Hair follicle dermal papilla cell (primary cell): ENCODE measurements around the gene SPSB2. TPM values are rescaled to one million over a fixed set of nuclear protein-coding genes. Genes with fewer than 3 reads are reported as not detected.

ENCODE experiments used
- total RNA-seq: library from RNA; depleted of rRNA; stranded (reverse); fragments of >200 nt; gene quantifications from 2 replicates; pipeline ENCODE4 v1.2.3, GENCODE V29; 2012

Gene SPSB2, protein sequence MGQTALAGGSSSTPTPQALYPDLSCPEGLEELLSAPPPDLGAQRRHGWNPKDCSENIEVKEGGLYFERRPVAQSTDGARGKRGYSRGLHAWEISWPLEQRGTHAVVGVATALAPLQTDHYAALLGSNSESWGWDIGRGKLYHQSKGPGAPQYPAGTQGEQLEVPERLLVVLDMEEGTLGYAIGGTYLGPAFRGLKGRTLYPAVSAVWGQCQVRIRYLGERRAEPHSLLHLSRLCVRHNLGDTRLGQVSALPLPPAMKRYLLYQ
- total RNA-seq = 10.4 and 11.8 TPM in 2 replicates

DNA sequence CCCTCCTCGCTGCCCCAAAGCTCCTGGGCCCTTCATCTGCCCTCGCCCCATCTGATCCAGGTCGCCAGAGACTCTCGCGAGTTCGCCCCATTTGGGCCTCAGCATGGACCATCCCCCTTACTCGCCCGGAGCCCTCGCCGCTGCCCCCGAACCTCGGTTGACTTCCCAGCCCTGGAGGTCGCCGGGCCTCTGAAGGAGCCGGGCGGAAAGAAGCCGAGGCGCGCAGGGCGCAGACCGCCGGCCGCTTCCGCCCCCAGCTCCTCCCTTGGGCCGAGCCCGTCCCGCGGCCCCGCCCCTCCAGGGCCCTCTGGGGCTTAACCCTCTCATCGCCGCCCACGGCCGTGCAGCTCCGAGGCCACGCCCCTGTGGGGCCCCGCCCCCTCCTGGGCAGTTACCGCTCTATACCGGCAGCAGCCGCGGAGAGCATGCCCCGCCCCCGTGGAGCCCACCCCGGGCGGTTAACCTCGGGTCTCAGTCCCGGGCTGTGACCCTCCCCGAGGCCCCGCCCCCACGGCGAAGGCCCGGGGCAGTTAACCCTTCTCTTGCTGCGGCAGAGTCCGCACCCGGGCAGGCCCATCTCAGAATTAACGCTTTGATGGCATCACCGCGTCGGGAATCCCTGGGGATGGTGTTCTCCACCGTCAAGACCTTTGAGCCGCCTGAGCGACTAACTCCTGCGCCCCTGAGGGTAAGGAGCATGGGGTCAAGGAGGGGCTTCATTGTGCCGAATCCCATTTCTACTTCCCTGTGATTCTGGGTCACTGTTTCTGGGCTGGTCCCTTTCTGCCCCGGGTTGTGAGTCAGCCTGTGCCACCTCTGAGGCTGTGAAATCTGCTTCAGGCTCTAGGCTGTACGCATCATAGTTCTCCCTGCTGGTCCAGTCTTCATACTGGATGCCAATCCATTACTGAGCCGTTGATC, at the start of gene SPSB2:
SPSB2 (minus strand) TSS at position 210 of the 921 bp plus-strand sequence. CDS start 402 bp downstream, outside the sequence.

DNA sequence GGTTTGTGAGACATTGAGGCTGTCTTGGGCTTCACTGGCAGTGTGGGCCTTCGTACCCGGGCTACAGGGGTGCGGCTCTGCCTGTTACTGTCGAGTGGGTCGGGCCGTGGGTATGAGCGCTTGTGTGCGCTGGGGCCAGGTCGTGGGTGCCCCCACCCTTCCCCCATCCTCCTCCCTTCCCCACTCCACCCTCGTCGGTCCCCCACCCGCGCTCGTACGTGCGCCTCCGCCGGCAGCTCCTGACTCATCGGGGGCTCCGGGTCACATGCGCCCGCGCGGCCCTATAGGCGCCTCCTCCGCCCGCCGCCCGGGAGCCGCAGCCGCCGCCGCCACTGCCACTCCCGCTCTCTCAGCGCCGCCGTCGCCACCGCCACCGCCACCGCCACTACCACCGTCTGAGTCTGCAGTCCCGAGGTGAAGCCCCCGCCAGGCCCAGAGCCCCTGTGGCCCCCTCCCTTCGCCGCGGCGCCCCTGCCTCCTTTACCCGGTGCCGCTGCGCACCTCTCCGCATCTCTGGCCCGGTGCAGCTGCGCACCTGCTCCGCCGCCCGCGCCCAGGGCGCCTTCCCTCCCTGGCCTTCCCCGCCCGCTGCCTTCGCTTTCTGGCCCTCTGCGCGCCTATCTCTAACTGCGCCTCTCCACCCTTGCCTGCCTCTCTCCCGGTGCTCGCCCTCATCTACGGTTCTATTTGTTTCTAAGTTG, 41.3 kb upstream of the SPSB2 start, which contains the start of gene ENO2:
ENO2 (plus strand) TSS at position 335 of the 701 bp plus-strand sequence. CDS start 1,253 bp downstream, outside the sequence.

DNA sequence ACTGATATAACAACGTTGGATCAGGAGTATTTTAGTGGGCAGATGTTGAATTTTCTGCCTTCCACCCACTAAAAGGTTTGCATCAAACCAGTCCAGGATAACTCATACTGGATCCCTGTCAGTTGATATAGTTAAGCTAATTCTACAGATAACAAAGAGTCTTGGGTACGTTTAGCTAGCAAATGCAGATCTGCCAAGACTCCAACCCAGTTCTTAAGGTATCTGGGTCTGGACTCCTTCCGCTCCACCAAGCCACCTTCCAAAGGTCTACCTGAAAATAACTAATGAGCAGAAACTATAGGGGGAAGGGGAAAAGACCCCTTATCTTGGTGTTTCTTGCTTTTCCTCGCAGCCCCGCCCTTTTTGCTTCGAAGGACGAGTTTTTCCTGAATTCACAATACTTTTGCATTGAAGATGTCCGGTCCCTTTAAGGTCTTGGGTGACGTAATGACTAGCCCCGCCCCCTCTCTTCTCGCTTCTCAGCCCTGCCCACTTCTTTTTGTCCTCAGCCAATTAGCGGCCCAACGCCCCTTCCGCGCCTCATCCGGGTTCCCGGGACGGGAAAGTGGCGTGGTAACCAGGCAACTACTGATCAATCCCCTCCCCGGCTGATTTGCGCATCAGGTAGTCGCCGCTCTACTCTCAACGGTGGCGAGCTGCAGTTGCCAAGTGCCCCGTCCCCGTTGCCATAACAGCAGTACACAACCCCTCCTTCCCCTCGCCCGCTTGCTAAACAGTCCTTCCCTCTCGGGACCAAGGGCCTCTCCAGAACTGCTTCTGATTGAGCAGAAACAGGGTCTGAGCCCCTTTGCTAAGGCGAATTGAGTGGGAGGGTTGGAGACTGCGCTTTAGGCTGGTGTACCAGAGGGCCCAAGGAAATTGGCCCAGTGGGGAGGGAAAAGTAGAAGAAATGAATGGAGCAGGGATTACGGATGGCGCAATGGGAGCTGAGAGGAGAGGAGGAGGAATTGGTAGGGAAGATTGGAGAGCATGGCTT, 31.5 kb upstream of the SPSB2 start, which contains the start of gene LRRC23:
LRRC23 (plus strand) TSS at position 543 of the 997 bp plus-strand sequence. CDS start 812 bp downstream, outside the sequence.

DNA sequence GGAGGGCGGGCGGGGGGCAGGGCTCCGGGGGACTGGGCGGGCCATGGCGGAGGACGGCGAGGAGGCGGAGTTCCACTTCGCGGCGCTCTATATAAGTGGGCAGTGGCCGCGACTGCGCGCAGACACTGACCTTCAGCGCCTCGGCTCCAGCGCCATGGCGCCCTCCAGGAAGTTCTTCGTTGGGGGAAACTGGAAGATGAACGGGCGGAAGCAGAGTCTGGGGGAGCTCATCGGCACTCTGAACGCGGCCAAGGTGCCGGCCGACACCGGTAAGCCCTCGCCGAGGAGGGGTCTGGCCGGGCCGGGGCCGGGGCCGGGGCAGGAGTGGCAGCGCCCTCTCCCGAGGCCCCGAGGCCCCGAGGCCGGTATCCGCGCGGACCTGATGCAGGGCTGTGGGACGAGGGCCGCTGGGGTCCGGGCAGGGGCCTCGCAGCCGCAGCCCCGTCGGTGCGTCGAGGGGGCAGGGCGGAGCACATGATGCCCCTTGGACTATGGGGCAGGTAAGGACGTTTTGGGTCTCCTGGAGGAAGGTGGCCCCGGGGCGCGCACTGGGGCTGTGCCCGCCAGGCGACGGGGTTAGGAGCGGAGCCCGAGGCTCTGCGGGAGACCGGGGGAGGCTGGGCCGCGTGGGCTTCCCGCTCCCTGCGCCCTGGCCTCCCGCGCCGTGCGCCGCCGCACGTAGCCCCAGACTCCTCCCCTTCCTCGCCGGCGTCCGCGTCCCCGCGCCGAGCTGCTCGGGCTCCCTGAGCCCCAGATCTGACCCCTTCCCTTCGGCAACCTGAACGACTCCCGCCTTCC, 5.5 kb downstream of the SPSB2 start, which contains the start of gene TPI1:
TPI1 (plus strand) TSS at position 119 of the 798 bp plus-strand sequence; CDS start at position 155, 36 bp downstream.

DNA sequence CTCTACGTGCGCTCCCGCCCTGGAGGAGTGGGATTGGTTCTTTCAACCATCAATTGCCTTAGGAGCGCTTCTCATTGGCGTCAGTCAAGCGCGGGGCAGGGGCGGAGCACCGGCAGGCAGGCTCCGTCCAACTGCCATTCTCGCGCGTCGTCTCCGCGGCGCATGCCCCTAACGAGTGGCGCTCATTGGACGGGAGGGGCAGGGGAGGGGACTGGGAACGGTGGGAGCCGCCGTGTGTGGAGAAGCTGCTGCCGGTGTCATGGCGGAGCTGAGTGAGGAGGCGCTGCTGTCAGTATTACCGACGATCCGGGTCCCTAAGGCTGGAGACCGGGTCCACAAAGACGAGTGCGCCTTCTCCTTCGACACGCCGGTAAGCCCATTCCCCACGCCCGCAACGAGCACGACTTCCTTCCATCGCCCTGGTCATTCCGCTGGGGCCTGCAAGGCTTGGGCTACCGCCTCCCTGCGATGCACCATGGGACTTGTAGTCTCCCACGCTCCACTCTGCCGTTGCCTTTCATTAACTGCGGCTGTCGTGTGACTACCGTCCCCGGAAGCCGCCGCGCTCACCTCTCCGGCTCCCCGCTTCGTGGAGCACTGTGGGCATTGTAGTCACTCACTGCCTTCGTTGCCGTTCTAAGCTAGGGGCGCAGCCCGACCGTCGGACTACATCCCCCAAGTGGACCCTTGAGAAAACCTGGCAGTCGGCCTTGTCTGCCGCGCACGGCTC, 21.0 kb downstream of the SPSB2 start, which contains the start of gene USP5:
USP5 (plus strand) TSS at position 230 of the 730 bp plus-strand sequence; CDS start at position 260, 30 bp downstream.

DNA sequence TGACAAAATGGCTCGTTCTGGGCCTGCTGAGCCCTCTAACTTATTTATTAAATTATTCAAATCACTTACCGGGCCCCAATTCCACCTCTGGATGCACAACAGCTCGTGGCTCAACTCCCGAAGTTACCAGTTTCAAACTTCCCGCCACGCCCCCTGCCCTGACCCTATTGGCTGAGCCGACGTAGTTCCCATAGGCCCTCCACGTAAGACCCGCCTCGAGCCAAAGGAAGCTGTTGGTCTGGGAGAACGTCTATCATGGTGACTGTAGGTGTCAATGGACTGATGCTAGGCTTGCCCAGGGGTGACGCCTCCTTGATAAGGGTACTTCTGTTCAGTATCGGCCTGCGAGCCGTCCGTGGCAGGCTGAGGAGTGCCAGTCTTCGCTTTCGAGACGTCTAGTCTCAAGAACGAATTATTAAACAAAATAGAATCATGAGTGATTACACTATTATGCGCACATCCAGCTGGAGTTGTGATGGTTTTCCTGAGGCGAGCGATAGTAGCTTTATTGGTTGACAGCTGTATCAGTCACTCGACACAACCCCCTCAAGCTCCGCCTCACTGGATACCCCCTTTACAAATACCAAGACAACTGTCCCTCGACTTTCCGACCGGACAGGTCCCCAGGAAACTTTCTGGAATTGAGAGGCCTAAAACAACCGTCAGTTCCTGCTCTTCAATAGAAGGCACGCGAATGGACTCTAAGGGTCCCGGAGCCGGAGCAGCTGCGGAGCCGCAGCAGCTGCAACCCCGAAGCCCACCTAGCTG, 21.8 kb downstream of the SPSB2 start, which contains the start of gene CDCA3:
CDCA3 (minus strand) TSS at position 134 of the 768 bp plus-strand sequence. CDS start 334 bp downstream, outside the sequence.

DNA sequence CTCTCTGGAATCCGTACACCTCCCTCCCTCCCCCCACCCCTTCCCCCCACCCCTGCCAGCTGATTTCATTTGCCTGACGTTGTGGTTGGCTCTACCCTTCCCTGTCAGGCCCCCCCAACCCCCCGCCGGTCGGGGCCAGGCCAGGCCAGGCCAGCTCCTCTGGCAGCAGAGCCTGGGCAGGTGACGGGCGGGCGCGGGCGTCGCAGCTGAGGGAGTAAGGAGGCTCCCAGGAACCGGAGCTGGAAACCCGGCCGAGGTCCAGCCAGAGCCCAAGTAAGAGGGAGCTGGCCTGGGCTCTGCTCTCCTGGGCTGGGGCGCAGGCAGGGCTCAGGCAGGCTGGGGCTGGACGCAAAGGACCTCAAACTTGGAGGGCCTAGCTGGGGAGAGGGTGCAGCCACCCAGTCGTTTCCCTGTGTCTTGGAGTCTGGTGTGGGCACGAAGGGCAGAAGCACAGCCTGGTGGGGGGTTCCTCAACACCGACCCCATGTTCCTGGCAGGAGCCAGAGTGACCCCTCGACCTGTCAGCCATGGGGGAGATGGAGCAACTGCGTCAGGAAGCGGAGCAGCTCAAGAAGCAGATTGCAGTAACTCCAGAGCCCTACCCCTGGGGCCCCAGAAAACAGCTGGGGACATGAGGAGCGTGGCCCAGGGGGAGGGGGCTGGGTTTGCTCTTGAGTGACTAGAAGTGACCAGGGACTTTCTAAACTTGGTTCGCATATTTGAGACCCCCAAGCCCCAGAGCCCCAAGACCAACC, 32.2 kb downstream of the SPSB2 start, which contains the start of gene GNB3:
GNB3 (plus strand) TSS at position 165 of the 755 bp plus-strand sequence; CDS start at position 528, 363 bp downstream.

DNA sequence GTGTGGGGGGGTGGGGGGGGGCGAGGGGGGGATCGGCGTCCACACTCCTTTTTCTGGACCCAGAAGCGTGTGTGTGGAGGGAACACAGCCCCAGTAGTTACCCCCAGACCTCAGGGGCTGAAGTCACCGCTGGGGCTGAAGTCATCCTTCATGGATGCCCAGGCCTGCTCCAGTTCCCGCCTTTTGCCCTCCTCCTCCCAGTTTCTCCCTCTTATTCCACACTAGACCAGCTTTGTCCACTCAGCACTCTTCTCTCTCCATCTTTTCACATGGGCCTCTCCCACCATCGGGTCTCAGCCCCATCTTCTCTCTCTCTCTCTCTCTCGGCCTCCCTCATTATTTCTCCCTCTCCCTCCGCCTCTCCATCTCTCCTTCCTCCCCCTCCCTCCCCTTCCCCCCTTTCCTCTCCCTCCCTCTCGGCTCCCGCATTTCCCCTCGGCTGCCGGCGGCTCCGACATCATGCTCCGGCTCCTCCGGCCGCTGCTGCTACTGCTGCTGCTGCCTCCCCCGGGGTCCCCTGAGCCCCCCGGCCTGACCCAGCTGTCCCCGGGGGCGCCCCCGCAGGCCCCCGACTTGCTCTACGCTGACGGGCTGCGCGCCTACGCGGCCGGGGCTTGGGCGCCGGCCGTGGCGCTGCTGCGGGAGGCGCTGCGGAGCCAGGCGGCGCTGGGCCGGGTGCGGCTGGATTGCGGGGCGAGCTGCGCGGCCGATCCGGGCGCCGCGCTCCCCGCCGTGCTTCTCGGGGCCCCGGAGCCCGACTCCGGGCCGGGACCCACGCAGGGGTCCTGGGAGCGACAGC, 44.9 kb downstream of the SPSB2 start, which contains the start of gene P3H3:
P3H3 (plus strand) TSS at position 426 of the 799 bp plus-strand sequence; CDS start at position 460, 34 bp downstream.

DNA sequence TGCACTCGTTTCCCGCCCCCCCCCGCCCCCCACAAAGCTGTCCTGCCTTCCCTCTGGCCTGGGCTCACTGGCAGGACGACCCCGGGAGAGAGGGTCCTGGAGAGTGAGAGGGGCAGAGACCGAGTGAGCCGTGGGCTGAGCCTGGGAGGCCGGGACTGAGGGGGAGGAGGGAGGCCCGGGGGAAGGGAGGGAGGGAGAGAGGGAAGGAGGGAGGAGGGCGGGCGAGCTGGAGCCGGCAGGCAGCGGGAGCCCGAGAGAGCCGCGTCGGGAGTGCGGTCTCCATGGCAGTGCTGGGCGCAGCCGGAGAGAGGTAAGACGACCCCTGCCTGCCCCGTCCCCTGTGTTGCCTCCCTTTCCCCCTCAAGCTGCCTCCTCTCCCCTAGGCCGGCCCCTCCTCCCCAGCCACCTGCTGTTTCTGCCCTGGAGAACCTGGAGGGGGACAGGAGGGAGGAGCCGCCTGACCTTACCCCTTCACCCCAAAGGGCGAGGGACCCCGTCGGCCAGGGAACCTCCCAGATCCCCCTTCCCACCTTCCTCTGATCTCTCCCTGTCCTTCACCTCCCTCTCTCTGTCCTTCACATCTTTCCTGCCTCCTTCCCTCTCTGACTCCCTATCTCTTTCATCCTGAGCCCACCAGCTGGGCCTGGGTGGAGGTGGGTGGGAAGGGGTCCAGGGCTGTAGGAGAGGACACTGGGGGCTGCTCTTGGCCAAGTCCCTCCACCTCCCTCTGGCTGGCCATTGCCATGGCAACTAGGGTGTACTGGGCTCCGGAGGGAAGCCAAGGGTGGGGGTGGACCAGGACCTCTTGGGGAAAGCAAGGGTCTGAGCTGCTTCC, 51.3 kb downstream of the SPSB2 start, which contains the start of gene GPR162:
GPR162 (plus strand) TSS at position 231 of the 835 bp plus-strand sequence. CDS start 2,078 bp downstream, outside the sequence.

Other genes starting within 250 kb of the SPSB2 start
- 0.12 TPM in 1 of 2 replicates, not detected in the other for gene LPAR5, start 237.3 kb downstream of the SPSB2 start, total RNA-seq
- 0.16 TPM in 1 of 2 replicates, not detected in the other for gene ACRBP, start 225.9 kb downstream of the SPSB2 start, total RNA-seq
- 36.5 and 40.1 TPM in 2 replicates for gene ING4, start 210.2 kb downstream of the SPSB2 start, total RNA-seq
- gene ZNF384, start 183.9 kb downstream of the SPSB2 start, total RNA-seq = 27.1 and 30.8 TPM in 2 replicates
- gene PIANP, start 172.5 kb downstream of the SPSB2 start, total RNA-seq = 0.24 and 2.1 TPM in 2 replicates
- 98.8 and 101 TPM in 2 replicates for gene COPS7A, start 149.3 kb downstream of the SPSB2 start, total RNA-seq
- gene MLF2, start 120.2 kb downstream of the SPSB2 start, total RNA-seq = 171 and 183 TPM in 2 replicates
- 84.2 and 108 TPM in 2 replicates for gene PTMS, start 106.9 kb downstream of the SPSB2 start, total RNA-seq
- gene LAG3, start 100.8 kb downstream of the SPSB2 start, total RNA-seq = 0.16 and 0.61 TPM in 2 replicates
- 1.7 and 3.2 TPM in 2 replicates for gene CD4, start 83.8 kb downstream of the SPSB2 start, total RNA-seq
- 4.6 and 7.3 TPM in 2 replicates for gene GPR162, start 51.5 kb downstream of the SPSB2 start, total RNA-seq
- gene P3H3, start 44.9 kb downstream of the SPSB2 start, total RNA-seq = 72.1 and 81.9 TPM in 2 replicates
- gene GNB3, start 32.4 kb downstream of the SPSB2 start, total RNA-seq = 1.9 and 5.8 TPM in 2 replicates
- 1.5 and 3.3 TPM in 2 replicates for gene CDCA3, start 22.0 kb downstream of the SPSB2 start, total RNA-seq
- gene USP5, start 21.2 kb downstream of the SPSB2 start, total RNA-seq = 87.1 and 94.1 TPM in 2 replicates
- gene TPI1, start 5.8 kb downstream of the SPSB2 start, total RNA-seq = 504 and 543 TPM in 2 replicates
- gene LRRC23, start 31.5 kb upstream of the SPSB2 start, total RNA-seq = 6.9 and 8.9 TPM in 2 replicates
- gene ENO2, start 41.3 kb upstream of the SPSB2 start, total RNA-seq = 8.0 and 11.4 TPM in 2 replicates
- gene ATN1, start 54.7 kb upstream of the SPSB2 start, total RNA-seq = 19.8 TPM in 2 replicates
- gene RNU7-1, start 70.5 kb upstream of the SPSB2 start, total RNA-seq = not detected in 2 replicates
- 65.3 and 67.2 TPM in 2 replicates for gene C12orf57, start 70.7 kb upstream of the SPSB2 start, total RNA-seq
- gene PTPN6, start 78.1 kb upstream of the SPSB2 start, total RNA-seq = 0.61 and 0.65 TPM in 2 replicates
- gene PHB2, start 97.4 kb upstream of the SPSB2 start, total RNA-seq = 167 and 182 TPM in 2 replicates
- 21.4 and 22.2 TPM in 2 replicates for gene EMG1, start 97.6 kb upstream of the SPSB2 start, total RNA-seq
- gene LPCAT3, start 145.2 kb upstream of the SPSB2 start, total RNA-seq = 29.2 and 33.6 TPM in 2 replicates
- gene C1S, start 187.4 kb upstream of the SPSB2 start, total RNA-seq = 222 and 306 TPM in 2 replicates
- 363 and 481 TPM in 2 replicates for gene C1R, start 219.1 kb upstream of the SPSB2 start, total RNA-seq
- 77.5 and 91.4 TPM in 2 replicates for gene C1RL, start 235.9 kb upstream of the SPSB2 start, total RNA-seq